ENCODE measurements around the gene OR52J3. TPM values are rescaled to one million over a fixed set of nuclear protein-coding genes. Genes with fewer than 3 reads are reported as not detected.
"Not testable (repeated sequence)": the region's sequence is repeated elsewhere in the genome, so short reads cannot be mapped to it uniquely, and the experiment has no call there.

OR52J3 gene
- not detected in 2 replicates for total RNA-seq

DNA sequence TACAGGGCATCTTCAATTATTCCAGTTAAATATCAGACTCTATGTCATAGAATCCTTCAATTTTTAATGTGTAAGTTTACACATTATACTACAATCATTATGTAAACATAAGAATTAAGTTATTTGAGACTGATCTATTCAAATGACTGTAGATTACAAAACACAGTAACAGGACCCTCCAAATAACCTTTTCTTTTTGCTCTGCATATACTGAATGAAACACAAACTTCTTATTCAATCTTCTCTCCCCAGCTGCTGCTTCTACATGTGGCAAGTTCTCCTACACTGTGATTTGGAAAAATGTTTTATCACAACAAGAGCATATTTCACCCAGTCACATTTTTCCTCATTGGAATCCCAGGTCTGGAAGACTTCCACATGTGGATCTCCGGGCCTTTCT, at the start of gene OR52J3:
Gene OR52J3 (plus strand): TSS at position 301 of the 400 bp plus-strand sequence. CDS start 0 bp downstream, at position 301.
- intact Hi-C loops (cut with micrococcal nuclease): no loop called here

DNA sequence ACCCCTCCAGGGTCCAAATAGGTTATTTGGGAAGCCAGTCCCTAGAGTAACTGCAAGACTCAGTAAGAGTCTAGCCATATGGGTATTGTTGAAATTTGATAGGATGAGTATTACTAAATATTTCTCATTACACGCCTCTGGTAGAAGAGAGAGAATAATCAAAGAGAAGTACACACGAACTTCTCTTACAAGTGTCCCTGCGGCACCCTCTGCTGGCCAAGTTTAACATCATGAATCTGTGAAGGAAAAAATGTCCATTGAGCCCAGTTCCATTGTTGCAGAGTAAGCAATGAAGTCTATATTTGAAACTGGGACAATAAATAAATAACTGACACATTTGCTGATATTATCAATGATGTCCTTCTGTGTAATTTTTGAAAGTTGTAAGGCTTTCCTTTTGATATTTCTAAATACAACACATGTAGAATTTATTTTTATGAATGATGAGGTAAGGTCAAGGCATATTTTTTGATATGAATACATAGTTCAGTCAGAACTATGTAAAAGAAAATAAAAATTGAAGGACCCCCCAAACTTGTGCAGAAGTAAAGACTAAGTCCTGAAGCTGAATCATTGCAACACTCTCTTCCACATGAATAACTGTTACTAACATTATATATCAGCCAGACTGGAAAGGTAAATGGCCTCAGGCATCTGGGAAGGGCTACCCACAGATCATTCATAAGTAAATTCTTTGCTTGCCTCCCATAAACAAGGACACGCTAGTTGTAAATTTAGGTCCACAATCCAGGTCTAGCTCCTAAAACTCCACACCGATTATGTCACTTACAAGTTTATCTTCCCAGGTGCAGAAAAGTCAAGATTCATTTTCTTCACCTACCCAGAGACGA, 41.7 kb upstream of the OR52J3 start:
- intact Hi-C loops (cut with micrococcal nuclease): loop anchor here (1.0 kb wide), 3 partner anchors 367 to 817 kb away; partner anchors contain the start of gene OR51D1

DNA sequence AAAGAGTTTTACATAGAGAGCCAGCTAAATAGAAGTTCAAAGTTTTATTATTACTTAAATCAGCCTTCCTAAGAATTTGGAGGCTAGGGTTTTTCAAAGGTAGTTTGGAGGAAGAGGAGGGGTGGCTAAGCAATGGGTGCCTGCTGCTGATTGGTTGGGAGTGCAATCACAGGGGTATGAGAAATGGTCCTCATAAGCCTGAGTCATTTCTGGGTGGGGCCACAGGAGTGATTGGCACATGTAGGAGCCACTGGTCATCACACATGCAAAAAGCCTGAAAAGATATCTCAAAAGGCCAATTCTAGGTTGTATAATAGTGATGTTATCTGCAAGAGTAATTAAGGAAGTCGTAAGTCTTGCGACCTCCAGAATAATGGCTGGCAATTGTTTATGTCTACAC, 38.8 kb upstream of the OR52J3 start:
- intact Hi-C loops (cut with micrococcal nuclease): no loop called here

DNA sequence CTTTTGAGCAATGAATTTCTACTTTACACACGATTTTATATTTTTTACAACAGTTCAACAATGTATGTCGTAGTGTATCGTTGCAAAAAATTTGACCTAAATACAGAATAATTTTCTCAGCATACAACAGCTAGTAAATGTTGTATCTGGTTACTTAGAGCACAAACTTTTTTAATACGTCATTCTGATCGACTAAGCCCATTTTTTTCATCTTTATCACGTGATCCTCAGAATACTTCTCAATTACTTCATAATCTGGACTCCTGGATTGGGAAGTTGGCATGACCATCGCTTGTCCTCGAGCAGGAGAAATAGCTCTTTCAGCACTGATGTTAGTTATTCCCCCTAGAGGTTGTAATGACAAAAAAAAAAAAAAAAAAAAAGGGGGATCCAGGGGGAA, 35.1 kb upstream of the OR52J3 start:
- intact Hi-C loops (cut with micrococcal nuclease): no loop called here

DNA sequence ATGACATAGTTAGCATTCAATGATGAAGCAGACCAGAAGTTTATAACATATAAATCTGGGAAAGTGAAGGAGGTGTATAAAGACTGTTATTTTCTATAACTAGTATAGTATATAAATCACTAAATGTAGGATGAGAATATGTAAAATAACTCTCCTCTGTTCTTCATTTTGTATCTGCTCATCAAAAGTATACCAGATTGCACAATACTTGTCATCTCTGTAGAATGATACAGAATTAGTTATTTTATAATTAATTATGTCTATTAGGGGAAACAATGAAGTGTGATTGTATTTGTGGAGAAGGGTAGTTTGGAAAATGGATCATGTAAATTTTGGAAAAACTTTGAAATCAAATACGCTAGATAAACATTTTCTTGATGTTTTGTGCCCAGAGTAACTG, 33.3 kb upstream of the OR52J3 start:
- intact Hi-C loops (cut with micrococcal nuclease): no loop called here

DNA sequence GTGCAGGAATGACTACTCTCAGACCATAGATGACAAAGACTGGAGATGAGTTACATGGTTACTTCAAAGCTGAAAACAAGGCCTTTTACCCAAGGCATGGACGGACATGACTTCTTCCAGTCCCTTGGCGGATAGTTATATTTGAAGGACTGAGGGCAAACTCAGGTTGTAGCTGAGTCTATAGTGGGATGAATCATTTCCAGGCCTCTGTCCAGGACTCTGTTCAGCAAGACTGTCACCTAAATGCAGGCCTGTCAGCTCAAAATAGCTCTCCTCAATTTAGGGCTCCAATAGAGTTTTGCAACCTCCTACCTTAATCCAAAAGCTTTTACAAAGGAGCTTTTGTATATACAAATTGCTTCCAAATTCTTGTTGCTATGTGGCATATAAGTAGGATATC, 24.3 kb upstream of the OR52J3 start:
- intact Hi-C loops (cut with micrococcal nuclease): no loop called here

DNA sequence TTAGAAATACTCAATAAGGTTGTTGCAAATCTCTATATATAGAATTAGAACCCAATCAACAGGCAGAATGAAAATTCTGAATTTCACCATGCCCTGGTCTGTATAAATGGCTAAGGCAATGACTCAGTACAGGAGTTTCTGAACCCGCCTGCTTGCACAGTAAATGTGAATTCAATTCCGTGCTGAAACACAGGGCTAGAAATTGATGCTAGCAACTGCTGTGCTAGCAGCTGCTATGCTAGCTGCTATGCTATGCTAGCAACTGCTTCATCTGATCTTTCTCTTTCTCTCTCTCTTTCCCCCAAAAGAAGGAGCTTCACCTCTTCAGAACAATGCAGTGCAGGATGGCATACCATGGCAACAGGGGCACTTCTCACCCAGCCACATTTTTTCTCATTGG, 9.7 kb upstream of the OR52J3 start:
- intact Hi-C loops (cut with micrococcal nuclease): no loop called here

DNA sequence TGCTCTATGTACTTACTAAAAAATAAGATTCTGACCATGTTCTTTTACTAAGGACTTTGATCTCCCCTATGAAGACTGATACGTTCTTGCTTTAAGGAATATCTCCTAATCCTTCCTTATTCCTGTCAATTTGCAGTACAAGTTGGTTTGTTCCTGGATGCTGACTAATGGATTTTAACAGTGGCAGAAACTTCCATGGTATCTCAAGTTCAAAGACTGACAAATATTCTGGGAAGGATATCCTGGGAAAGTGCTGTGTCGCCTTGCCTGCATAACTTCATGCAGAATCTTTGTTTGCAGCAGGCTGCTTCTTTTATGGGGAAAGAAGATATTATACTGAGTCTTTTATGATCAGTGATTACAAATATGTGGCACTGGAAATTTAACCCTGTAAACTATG, 8.4 kb upstream of the OR52J3 start:
- intact Hi-C loops (cut with micrococcal nuclease): no loop called here

DNA sequence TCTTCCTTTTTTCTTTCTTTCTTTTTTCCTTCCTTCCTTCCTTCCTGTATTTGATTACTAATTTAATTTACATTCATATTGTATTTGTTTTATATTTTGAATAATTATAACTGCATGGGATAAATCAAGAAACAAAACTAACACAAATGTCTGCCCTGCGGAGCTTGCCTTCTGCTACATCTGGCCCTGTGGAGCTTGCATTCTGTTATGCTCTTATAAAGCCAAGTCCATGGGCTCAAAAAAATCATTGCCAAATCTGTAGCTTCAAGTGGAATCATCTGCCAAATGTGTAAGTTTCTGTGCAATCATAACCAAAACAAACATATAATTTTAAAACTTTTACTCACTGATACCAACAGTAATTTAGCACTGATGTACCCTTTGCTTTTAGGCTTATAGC, 8.0 kb upstream of the OR52J3 start:
- intact Hi-C loops (cut with micrococcal nuclease): no loop called here

DNA sequence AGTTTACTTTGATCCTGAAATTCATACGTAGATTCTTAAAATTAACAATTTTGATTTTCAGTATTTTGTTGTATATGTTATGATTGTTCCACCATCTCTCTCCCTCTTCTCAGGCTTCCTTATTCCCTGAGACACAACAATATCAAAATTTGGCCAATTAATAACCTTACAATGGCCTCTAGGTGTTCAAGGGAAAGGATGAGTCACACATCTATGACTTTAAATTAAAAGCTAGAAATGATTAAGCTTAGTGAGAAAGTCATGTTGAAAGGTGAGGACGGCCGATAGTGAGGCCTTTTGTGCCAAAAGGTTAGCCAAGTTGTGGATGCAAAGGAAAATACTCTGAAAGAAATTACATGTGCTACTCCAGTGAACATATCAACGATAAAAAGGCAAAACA, 5.5 kb upstream of the OR52J3 start:
- intact Hi-C loops (cut with micrococcal nuclease): no loop called here

DNA sequence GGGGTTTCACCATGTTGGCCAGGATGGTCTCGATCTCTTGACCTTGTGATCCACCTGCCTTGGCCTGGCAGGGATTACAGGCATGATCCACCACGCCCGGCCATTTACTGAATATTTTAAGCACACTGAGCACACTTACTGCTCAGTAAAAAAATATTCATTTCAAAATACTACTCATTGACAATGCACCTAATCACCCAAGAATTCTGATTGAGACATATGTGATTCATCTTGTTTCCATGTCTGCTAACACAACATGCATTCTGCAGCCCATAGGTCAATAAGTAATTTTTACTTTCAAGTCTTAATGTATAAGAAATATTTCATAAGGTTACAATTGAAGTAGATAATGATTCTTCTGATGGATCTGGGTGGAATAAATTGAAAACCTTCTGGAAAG, 4.2 kb upstream of the OR52J3 start:
- intact Hi-C loops (cut with micrococcal nuclease): no loop called here

DNA sequence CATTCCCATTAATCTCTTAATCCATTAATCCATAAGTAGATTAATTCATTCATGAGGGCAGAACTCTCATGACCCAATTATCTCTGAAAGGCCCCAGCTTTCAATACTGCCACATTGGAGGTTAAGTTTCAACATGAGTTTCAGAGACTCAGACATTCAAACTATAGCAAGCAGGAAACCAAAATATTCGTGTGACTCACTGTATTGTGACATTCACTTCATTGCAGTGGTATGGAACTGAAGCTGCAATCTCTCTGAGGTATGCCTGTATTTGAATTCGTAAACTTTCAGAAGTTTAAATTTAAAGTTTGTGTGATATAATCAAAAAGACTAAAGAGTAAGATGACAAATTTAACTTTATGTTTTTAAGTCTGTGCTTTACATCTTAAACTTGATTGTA, 2.9 kb upstream of the OR52J3 start:
- intact Hi-C loops (cut with micrococcal nuclease): no loop called here

DNA sequence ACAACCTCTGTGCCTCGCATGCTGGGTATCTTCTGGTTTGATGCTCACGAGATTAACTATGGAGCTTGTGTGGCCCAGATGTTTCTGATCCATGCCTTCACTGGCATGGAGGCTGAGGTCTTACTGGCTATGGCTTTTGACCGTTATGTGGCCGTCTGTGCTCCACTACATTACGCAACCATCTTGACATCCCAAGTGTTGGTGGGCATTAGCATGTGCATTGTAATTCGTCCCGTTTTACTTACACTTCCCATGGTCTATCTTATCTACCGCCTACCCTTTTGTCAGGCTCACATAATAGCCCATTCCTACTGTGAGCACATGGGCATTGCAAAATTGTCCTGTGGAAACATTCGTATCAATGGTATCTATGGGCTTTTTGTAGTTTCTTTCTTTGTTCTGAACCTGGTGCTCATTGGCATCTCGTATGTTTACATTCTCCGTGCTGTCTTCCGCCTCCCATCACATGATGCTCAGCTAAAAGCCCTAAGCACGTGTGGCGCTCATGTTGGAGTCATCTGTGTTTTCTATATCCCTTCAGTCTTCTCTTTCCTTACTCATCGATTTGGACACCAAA, 516 bp downstream of the OR52J3 start:
- intact Hi-C loops (cut with micrococcal nuclease): no loop called here

DNA sequence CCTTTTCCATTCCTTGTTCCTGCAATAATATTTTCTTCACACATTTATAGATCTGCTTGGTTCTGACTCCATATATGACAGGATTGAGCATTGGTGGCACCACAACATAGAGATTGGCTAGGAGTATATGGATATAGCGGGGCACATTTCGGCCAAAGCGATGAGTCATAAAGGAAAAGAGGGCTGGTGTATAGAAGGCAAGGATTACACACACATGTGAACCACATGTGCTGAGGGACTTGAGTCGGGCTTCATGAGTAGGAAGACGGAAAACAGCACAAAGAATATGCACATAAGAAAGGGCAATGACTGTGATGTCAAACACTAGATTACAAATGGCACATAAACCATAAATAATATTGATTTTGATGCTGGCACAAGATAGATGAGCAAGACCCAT, 12.4 kb downstream of the OR52J3 start:
- intact Hi-C loops (cut with micrococcal nuclease): not testable (repeated sequence)

DNA sequence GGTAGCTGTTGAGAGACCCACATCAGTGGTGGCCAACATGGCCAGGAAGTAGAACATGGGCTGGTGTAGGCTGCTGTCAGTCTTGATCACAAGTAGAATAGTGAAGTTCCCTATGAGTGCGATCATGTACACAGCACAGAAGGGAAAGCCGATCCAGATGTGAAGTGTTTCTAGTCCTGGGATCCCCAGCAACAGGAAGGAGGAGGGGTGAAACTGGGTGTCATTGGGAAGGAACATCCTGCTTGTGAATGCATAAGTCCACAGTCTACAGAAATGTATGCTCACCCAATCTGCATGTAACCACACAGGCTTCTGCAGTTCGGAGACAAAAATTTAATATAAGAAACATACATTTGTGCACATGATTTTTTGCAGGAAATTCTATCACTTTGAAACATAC, 13.1 kb downstream of the OR52J3 start, which contains the start of gene OR52E2:
Gene OR52E2 (minus strand): TSS at position 237 of the 400 bp plus-strand sequence. CDS start 0 bp downstream, at position 237.
- intact Hi-C loops (cut with micrococcal nuclease): no loop called here

DNA sequence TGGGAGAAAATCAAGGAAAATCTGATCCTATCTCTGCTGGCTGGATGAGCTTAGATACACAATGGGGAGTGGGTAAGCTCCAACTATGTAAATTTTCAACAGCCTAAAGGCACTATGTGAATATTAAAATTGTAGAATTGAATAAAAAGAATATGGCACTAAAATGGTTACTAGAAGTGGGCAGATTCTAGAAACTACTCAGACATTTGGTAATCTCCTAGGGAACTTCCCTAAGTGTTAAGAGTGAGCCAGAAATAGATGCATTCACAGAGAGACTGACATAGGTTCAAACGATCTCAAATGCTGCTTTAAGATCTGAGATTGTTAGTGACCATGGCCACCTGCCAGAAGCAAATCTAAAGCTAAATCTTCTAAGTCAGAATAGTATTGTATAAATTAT, 18.7 kb downstream of the OR52J3 start:
- intact Hi-C loops (cut with micrococcal nuclease): no loop called here

DNA sequence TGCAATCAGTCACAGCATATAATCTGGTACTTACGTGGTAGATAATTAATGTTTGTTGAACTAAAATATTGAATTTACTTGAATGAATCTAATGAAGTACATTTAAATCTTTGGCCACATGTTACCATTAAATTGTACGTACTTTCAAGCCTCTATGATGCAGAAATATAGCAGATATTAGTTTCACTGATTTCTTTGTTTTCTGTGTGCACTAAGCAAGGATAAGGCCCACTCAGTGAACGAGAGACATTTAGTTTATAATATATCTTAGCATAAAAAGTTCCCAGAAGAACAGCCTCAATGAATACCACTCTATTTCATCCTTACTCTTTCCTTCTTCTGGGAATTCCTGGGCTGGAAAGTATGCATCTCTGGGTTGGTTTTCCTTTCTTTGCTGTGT, 22.9 kb downstream of the OR52J3 start, which contains the start of gene OR52E1:
Gene OR52E1 (plus strand): TSS at position 301 of the 400 bp plus-strand sequence.
- intact Hi-C loops (cut with micrococcal nuclease): no loop called here

DNA sequence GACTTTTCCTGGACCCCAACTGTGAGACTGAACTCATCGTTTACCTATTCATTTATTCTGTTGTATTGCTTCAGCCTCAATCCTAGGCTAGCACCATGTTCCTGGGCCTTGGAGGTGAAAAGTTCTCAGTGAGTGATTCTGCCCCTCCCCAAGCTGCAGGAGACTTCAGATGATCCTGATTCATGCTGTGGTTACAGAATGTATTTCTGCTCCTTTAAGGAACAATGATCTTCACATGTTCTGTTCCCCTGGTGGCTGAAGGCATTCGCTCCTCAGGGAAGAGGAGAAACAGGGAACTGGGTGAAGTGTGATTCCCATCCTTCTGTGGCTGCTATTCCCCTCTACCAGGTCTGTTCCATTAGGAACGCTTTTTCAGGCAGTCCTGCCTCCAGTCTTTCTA, 25.5 kb downstream of the OR52J3 start:
- intact Hi-C loops (cut with micrococcal nuclease): no loop called here

DNA sequence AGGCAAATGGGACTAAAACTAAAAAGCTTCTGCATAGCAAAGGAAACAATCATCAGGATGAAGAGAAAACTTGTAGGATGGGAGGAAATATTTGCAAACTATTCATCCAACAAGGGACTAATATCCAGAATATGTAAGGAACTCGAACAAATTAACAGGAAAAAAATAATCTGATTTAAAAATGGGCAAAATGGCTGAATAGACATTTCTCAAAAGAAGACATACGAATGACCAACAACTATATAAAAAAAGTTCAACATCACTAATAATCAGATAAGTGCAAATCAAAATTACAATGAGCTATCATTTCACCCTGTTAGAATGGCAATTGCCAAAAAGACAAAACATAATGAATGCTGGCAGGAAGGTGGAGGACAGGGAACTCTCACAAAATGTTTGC, 35.1 kb downstream of the OR52J3 start:
- intact Hi-C loops (cut with micrococcal nuclease): no loop called here

DNA sequence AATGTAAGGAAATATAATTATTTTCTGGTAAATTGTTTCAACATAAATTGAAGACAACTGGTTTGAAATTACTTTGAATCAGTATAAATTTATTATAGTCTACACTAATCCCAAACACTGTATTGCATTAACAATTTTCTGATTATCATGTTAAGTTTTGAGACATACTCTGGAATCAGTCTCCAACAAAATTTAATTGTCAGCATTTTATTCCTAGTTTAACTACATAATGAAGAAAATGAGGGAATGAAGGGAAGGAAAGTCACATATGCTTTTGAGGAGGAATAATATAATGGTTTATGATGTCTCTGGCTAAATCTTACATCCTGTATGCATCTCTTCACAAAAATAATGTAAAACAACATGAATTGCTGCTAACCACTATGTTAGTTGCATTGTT, 37.3 kb downstream of the OR52J3 start:
- intact Hi-C loops (cut with micrococcal nuclease): no loop called here

DNA sequence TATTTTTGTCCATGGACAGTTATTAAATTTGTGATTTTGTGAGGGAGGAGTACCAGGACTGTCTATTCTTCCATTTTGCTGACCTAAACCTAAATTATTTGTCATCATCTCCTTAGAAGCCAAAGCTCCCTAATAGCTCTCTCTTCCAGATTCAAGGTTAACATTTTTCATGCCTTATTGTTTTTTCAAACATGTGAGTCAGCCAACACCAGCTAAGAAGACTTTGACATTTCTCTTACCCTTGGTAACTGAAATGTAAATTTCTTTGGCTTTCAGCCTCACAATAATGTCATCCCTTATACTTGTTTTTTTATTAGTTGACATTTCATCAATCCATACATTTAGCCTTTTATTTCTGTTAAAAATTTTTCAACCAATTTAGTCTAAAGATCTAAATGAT, 42.2 kb downstream of the OR52J3 start:
- intact Hi-C loops (cut with micrococcal nuclease): no loop called here

DNA sequence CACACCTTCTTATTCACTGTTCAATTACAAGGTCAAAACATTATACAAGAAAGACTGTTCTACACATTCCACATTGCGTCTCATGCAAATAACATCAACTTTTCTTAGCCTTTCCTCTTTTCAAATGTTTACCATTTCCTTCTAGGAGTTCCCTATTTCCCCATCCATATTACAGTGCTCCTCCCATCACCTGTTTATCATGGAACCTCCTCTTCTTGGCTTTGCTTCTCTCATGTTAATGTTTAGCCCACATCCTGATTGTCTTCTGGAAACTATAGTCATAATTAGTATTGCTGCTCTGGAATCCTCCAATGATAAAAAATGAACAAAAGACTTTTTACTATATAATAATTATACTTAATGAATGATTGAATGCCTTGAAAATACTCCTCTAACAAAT, 44.3 kb downstream of the OR52J3 start:
- intact Hi-C loops (cut with micrococcal nuclease): no loop called here

All from T-helper 1 cell treated with Interleukin-12 subunit alpha and Interleukin-12 subunit beta and Interleukin-4 antibody, amounts not matched to agents 30 ng/mL and 1 ng/mL, for 36 hours (primary cell).